HG03520 (cell line): ENCODE measurements around the gene LEFTY2.
"Not testable (repeated sequence)": the region's sequence is repeated elsewhere in the genome, so short reads cannot be mapped to it uniquely, and the experiment has no call there.

Source experiments
- ATAC-seq: cut with Tn5 transposase; IDR thresholded peaks from one replicate; pipeline ENCODE4 v1.9.1; 2021; ENCODE audit warnings: mild to moderate bottlenecking, moderate library complexity; ENCODE audit not compliant: unreplicated experiment

The LEFTY2 gene, protein sequence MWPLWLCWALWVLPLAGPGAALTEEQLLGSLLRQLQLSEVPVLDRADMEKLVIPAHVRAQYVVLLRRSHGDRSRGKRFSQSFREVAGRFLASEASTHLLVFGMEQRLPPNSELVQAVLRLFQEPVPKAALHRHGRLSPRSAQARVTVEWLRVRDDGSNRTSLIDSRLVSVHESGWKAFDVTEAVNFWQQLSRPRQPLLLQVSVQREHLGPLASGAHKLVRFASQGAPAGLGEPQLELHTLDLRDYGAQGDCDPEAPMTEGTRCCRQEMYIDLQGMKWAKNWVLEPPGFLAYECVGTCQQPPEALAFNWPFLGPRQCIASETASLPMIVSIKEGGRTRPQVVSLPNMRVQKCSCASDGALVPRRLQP

DNA sequence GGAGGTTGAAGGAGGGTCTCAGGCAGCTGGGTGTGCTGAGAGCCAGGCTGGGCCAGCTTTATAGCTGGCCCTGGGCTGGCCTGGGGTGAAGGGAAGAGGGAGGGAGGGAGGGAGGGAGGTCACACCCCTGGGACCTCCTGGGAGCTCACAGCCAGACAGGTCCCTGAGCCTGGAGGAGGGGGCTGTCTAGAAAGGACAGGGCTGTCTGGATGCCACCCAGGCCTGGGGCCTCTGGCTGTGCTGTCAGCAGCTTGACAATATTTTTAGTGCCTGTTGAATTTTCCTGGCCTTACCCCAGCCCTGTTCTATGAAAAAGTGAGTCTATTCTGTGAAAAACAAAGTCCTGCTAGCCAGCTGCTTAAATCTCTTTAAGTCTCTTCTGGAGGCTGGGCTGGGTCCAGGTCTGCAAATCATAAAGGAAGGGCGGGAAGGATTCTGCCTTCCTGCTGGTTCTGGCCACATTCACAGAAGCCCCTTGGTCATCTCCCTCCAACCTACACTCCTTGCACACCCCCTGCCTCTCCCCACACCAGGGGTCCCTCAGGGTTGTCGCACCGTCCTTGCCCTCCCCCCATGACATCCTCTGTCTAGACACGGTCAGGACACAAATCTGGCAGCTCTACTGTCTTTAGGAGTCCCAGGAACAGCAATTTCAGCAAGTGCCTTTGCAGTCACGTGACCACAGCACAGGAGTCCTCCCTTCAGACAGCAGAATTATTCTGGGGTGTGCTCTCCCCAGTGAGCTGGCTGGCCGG lies at the start of gene LEFTY2:
Gene LEFTY2 (minus strand): TSS at position 34 of the 755 bp plus-strand sequence. CDS start 80 bp downstream, outside the sequence.
- no peak for ATAC-seq

DNA sequence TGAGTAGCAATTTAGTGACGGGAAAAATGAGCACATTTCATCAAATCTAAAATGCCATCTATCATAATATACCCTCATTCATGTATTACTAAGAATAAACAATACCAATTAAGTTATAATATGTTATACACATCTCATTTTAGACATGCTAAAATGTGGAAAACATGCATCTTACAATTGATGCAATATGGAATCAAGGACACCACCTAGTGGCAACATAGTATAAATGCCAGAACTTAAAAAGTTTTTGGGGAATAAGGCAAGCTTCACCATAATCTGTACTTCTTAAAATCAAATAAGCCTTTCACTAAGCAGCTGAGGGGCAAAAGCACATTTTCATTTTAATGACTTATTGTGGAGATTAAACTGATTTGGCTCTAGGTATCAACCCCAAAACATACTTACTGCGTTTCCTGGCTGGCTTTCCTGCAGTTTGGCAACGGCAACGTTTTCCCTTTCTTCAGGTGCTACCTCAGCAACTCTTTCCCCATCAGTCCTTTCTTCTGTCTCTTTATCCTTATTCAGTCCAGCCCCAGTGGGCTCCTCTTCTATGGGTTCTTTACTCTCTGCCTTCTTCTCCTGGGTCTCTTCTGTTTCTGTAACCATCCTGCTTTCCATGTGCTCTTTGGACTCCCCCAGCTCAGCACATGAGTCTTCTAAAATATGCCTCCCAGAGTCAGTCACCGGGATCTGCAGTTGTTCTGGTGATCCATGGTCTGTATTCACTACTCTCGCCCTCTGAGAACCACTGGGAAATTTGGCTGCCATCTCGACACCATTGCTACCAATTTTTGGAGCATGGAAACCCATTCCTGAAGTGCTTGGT lies 46.7 kb upstream of the LEFTY2 start:
- ATAC-seq: no peak

DNA sequence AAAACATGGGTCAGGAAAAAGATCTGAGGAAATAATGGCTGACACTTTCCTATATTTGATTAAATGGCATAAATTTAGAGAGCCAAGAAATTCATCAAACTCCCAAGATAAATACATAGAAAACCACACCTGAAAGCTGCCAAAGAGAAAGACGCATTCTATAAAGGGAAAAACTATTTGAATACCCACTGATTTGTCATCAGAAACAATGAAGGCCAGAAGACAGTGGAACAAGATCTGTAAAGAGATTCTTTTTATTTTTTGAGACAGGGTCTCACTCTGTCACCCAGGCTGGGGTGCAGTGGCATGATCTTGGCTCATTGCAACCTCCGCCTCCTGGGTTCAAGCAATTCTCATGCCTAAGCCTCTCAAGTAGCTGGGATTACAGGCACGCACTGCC lies 40.7 kb upstream of the LEFTY2 start:
- no peak for ATAC-seq

DNA sequence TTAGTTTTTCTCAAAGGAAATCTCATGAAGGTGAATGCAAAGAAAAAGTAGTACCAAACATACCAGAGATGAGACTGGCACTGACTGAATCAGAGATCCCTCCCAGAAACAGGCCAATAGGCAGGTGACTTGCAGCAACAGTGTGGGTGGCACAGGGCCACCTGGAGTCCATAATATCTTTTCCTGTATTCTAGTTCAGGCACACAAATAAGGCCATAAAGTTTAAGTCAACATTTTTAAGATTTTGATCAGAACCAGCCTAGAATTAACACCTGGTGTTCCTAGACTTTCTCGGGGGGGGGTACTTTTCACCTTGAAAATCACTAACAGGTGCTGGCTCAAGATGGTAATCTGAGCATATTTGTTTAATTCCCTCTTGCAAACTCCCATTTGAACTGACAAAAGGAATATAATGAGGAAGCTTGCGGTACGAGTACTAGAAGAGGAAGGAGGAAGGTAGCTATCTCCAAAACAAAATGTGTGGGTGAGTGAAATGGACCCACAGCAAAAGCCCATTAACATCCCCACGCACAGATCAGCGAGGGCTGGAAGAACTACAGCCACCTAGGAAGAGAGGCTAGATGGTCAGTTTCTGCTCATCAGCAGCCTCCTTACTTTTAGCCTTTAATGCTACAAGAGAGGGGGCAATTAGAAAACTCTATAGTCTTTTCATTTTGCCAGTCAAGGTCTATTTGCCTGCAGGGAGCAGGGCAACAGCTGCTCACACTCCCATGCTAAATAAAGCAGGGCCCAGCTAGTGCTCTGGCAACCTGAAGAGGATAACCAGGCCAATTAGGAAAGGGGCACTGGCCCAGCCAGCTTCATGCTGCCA lies 39.2 kb upstream of the LEFTY2 start:
- ATAC-seq: no peak

DNA sequence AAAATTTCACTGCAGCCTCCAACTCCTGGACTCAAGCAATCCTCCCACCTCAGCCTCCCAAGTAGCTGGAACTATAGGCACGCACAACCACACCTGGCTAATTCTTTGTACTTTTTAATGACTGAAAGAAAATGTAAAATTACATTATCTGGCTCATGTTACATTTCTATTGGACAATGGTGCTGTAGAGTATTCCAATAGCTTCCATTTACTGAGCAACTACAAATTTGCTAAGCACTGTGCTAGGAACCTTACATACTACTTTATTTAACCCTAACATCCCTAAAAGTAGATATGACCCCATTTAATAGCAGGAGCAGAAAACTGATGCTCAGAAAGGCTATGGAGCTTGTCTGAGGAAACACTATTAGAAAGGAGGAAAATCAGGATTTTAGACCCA lies 38.4 kb upstream of the LEFTY2 start:
- ATAC-seq: no peak

DNA sequence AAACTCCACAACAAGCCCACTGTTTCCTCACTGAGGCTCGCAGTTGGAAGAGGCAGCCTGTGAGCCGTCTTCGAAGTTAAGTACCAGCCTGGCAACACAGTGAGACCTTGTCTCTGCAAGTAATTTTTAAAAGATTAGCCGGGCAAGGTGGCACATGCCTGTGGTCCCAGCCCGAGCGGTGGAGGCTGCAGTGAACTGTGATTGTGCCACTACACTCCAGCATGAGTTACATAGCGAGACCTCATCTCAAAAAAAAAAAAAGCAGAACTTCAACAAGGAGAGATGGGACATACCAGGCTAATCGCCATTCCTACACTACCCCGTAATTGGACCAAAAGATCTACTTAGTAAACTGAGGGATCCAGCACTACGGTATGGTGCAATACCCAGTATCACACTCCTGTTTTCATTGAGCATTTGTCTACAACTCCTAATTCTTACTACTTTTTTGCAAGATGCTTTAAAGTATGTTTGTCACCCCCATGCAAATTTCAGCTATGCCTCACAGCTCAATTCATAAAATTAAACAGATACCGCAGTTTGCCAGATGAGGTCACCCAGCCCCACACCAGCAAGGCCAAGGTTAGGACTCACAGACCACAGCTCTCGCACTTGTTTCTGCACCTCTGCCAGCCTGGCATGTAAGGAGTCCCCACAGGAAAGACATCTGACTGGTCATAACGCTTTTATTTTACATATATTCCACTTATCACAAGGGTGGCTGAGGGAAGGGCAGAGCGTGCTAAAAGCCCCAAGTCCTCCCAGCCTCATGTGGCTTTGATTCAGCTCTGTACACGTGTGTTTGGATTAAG lies 37.1 kb upstream of the LEFTY2 start:
- no peak for ATAC-seq

DNA sequence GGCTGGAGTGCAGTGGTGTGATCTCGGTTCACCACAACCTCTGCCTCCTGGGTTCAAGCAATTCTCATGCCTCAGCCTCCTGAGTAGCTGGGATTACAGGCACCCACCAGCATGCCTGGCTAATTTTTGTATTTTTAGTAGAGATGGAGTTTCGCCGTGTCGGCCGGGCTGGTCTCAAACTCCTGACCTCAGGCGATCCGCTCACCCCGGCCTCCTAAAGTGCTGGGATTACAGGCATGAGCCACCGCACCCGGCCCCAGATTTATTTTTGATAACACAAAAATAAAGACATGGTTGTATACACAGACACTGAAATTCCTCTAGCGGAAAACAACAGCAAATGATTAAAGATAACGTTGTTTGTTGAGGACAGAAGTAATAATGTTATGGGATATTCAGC lies 34.1 kb upstream of the LEFTY2 start:
- ATAC-seq: not testable (repeated sequence)

DNA sequence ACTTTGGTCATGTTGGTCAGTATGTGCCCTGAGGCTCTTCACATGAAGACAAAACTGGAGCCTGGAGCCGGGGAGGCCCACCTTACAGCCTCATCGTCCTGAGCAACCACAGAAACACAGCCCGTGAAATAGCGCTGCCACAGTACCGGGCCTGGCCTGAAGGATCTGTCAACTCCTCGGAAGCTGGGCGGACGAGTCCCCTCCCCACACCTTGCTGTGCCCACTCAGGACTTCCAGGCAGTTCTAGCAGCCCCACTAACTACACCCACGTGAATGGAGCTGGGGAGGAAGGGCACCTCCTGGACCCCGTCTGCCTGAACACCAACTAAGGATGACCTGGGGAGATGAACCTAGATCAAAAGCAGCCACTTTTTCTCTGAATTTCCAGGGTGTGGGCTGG lies 33.4 kb upstream of the LEFTY2 start:
- ATAC-seq: no peak

DNA sequence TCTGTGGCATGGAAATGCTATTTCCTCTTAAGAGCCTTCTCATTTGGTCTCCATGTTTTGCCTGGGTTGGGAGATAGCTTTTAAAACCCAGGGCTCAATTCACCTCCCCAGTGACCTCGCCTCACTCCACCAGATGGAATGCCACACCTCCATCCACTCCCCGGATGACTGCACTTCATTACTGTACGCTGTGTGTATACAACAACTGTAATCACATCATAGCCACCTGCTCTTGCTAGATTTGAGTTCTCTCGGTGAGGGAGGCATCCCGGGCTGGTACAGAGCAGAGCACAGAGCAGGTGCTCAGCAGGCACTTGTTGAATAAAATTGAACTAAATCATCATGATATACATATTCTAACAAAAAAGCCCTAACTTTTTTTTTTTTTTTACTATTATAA lies 32.1 kb upstream of the LEFTY2 start:
- no peak for ATAC-seq

DNA sequence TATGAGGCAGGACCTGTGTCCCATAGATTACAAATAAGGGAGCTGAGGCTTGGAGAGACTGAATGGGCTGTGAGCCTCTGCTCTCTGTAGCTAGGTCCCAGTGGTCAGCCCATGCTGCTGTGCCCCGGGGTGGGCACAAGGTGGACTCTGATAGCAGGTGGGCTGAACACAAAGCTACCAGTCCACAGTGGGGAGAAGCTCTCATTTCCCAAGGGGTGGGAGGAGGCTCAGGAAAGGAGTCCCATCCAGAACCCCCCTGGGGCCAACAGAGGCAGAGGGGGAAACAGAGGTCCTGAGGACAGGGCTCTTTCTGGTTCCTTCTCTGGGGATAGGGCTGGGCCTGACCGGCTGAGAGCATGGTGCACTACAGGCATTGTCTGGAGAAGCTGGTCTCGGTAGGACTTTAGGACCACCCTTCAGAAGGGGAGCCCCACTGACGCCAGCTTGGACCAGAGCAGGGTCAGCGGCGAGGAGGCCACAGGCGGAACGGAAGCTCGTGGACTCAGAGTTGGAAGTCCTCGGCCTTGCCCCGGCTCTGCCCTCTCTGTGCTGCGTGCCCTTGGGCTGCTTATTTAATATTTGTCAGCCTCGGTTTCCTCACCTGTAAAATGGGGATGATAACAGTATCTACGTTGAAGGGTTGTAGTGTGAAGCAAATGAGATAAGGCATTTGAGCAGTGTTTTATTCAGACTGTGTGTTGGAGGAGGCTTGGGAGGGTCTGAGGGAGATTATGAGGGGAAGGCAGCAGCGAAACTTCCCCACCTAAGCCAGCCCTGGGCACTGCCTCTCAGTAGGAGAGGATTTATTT lies 31.5 kb upstream of the LEFTY2 start:
- no peak for ATAC-seq

DNA sequence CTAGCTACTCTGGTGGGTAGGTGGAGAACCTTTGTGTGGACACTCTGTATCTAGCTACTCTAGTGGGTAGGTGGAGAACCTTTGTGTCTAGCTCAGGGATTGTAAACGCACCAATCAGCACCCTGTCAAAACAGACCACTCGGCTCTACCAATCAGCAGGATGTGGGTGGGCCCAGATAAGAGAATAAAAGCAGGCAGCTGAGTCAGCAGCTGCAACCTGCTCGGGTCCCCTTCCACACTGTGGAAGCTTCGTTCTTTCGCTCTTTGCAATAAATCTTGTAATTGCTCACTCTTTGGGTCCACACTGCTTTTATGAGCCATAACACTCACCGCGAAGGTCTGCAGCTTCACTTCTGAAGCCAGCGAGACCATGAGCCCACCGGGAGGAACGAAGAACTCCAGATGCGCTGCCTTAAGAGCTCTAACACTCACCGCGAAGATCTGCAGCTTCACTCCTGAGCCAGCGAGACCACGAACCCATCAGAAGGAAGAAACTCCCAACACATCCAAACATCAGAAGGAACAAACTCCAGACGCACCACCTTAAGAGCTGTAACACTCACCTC lies 29.7 kb upstream of the LEFTY2 start:
- not testable (repeated sequence) for ATAC-seq

DNA sequence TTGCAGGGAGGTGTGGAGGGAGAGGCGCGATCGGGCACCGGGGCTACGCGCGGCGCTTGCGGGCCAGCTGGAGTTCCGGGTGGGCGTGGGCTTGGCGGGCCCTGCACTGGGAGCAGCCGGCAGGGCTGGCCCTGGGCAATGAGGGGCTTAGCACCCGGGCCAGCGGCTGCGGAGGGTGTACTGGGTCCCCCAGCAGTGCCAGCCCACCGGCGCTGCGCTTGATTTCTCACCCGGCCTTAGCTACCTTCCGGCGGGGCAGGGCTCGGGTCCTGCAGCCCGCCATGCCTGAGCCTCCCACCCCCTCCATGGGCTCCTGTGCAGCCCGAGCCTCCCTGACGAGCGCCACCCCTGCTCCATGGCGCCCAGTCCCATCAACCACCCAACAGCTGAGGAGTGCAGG lies 28.7 kb upstream of the LEFTY2 start:
- not testable (repeated sequence) for ATAC-seq

DNA sequence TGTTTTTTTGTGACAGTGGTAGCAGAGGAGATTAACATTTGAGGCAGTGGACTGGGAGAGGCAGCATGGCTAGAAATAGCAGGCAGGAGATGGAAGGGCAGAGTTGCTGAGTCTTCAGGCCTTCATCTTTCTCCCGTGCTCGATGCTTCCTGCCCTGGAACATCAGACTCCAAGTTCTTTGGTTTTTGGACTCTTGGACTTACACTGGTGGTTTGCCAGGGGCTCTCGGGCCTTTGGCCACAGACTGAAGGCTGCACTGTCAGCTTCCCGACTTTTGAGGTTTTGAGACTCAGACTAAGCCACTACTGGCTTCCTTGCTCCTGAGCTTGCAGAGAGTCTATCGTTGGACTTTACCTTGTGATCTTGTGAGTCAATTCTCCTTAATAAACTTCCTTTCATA lies 24.2 kb upstream of the LEFTY2 start:
- no peak for ATAC-seq

DNA sequence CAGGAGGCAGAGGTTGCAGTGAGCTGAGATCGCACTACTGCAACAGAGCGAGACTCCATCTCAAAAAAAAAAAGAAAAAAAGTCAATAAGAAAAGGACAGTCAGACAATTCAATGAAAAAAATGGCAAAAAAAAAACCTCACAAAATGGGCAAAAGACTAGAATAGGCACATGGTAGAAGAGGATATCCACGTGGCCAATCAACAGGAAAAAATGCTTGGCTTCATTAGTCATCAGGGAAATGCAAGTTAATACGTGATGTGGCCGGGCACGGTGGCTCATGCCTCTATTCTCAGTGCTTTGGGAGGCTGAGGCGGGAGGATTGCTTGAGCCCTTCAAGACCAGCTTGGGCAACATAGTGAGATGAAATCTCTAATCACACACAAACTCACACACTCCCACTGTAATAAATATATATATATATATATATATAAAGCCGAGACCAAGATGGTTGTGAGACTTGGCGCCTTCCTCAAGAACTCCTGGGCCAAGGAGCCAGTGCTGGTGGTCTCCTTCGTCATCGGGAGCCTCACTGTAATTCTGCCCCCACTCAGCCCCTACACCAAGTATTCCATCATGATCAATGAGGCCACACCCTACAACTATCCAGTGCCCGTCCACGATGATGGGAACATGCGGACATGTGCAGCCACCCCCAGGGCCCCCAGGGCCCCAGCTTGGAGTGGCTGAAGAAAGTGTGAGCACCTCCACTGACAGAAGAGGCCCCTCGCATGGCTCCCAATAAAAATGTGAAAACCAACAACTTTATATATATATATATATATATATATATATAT lies 22.9 kb upstream of the LEFTY2 start:
- ATAC-seq: no peak

DNA sequence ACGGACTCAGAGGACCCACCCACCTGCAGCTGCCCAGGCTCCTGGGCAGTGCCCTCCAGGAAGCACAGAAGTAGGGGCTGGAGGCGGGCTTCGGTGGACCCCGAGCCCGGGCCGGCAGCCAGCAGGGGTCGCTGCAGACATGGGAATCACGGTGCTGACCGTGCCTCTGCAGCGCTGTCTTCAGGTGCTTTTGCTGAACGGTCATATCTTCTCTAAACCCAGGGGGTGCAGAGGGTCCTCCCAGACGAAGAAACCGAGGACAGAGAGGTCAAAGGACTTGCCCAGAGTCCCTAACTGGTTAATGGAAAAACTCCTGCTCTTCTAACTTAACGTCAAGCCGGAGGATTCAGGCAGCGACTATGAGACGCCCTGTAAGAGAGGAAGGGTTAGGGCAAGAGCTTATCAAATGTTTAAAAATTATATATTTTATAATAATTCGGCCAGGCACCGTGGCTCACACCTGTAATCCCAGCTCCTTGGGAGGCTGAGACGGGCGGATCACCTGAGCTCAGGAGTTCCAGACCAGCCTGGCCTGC lies 21.5 kb upstream of the LEFTY2 start:
- peak; percentile 73 for ATAC-seq

DNA sequence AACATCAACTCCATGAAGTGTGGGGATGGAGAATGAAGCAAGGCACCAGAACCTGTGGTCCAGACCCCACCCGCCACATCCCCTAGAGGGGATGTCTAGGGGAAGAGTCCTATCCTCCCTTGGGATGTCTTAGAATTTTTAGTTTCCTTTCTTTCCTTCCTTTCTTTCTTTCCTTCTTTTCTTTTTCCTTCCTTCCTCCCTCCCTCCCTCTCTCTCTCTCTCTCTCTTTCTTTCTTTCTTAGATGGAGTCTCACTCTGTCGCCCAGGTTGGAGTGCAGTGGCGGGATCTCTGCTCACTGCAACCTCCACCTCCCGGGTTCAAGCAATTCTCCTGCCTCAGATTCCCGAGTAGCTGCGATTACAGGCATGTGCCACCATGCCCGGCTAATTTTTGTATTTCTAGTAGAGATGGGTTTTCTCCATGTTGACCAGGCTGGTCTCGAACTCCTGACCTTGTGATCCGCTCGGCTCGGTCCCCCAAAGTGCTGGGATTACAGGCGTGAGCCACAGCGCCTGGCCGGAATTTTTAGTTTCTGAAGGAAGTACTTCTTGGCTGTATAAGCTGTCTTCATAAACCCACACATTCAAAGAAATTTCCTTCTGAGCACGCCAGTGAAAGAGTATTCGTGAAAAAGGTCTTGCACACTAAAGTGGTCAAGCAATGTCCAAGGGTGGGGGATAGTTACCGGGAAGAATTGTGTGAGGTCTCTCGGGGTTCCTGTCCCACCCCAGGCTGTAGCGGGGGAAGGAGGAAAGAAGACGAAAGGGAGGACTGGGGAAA lies 20.8 kb upstream of the LEFTY2 start:
- no peak for ATAC-seq

DNA sequence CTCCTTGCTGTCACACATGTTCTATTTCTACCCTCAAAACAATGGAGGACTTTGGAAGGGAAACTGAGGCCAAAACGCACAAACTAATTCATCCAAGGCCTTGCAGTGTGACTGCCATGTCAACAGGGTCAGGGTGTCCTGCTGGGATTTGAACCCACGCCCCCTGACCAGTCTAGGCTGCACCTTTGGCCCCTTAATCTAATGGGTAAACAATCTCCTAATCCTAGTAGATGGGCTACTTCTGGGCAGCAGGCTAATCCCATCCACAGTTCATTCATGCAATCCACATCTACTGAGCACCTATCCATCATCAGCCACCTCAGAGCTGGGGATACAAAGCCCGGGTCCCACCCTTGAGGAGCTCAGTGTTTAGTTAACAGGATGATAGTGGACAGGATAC lies 17.0 kb upstream of the LEFTY2 start:
- ATAC-seq: no peak
